B cell (primary cell): ENCODE measurements around the gene IFT27. TPM values are rescaled to one million over a fixed set of nuclear protein-coding genes. Genes with fewer than 3 reads are reported as not detected.
"Not testable (repeated sequence)": the region's sequence is repeated elsewhere in the genome, so short reads cannot be mapped to it uniquely, and the experiment has no call there.

ENCODE experiments used
- ATAC-seq: fragments of 200-7000 bp; cut with Tn5 transposase; one replicate; pipeline ENCODE4 v1.10.0; 2021; ENCODE audit warnings: low read depth, mild to moderate bottlenecking, moderate number of reproducible peaks, moderate library complexity
- CTCF ChIA-PET: fragments of 350-600 bp; sonication (Branson Sonifier 250); formaldehyde crosslinking; loops from one replicate; lab custom pipeline; 2021; ENCODE audit warnings: antibody characterized with exemption, inconsistent platforms; lab: Charles Lee
- POLR2A ChIA-PET: fragments of 350-600 bp; sonication (Branson Sonifier 250); formaldehyde crosslinking; loops from one replicate; lab custom pipeline; 2021; ENCODE audit warnings: antibody characterized with exemption; lab: Charles Lee
- DNase-seq: peaks from one replicate; pipeline ENCODE4 v3.0.0; 2013
- H2AFZ ChIP-seq: 2 replicates; pipeline ENCODE4 v1.6.1; 2012; ENCODE audit warnings: mild to moderate bottlenecking, low read depth, low read length; ENCODE audit not compliant: insufficient read depth, poor library complexity, severe bottlenecking
- H3K27ac ChIP-seq, 2 donors: 1 replicate in 1 of 2; 2 replicates in 1 of 2; pipeline ENCODE4 v1.5.1; 2012 to 2013; ENCODE audit warnings: low read length in 2 of 2, mild to moderate bottlenecking in 2 of 2, moderate library complexity in 1 of 2
- H3K27me3 ChIP-seq, 4 experiments: fragments of 200-600 bp in 1 of 4; sonication (generic) in 1 of 4; replicated peaks in 1 of 4; 1 replicate in 2 of 4; 2 replicates in 2 of 4; pipeline versions ENCODE4 v1.6.1 to v1.7.0; 2013 to 2016; ENCODE audit warnings: low read length in 3 of 4, mild to moderate bottlenecking in 2 of 4, mixed read lengths in 1 of 4, moderate library complexity in 1 of 4; ENCODE audit not compliant: insufficient read depth in 4 of 4, control insufficient read depth in 3 of 4; ENCODE audit errors: control extremely low read depth in 1 of 4
- H3K36me3 ChIP-seq, 2 experiments: replicated peaks in 1 of 2; 1 replicate in 1 of 2; 2 replicates in 1 of 2; pipeline versions ENCODE4 v1.6.1 to v1.7.1; 2013; ENCODE audit warnings: low read length in 1 of 2; ENCODE audit not compliant: insufficient read depth in 2 of 2, control insufficient read depth in 1 of 2; ENCODE audit errors: control extremely low read depth in 1 of 2, extremely low read depth in 1 of 2
- H3K4me1 ChIP-seq, 2 donors: fragments of 200-600 bp in 1 of 2; sonication (generic) in 1 of 2; 1 replicate in 1 of 2; 2 replicates in 1 of 2; pipeline versions ENCODE4 v1.5.1 to v1.6.1; 2013 to 2017; ENCODE audit warnings: low read length in 2 of 2; ENCODE audit not compliant: control insufficient read depth in 2 of 2, insufficient read depth in 2 of 2
- H3K4me2 ChIP-seq: replicated peaks from 2 replicates; pipeline ENCODE3; 2012; ENCODE audit warnings: mild to moderate bottlenecking, low read depth, low read length; ENCODE audit not compliant: poor library complexity, severe bottlenecking
- H3K4me3 ChIP-seq, 5 experiments: fragments of 200-600 bp in 1 of 5; sonication (generic) in 1 of 5; 1 replicate in 3 of 5; 2 replicates in 2 of 5; pipeline versions ENCODE4 v1.5.1 to v1.7.0; 2011 to 2016; ENCODE audit warnings: low read length in 4 of 5, mild to moderate bottlenecking in 4 of 5, low read depth in 2 of 5, control low read depth in 1 of 5, moderate library complexity in 1 of 5; ENCODE audit not compliant: insufficient read depth in 1 of 5; ENCODE audit errors: control extremely low read depth in 1 of 5, extremely low read depth in 1 of 5
- H3K79me2 ChIP-seq: fragments of 200-600 bp; sonication (generic); one replicate; pipeline ENCODE4 v1.6.0; 2016; ENCODE audit warnings: low read length; ENCODE audit not compliant: control insufficient read depth, insufficient read depth
- H3K9ac ChIP-seq: fragments of 200-600 bp; sonication (generic); 2 replicates; pipeline ENCODE4 v1.6.1; 2017; ENCODE audit warnings: mild to moderate bottlenecking, low read length, moderate library complexity
- H3K9me3 ChIP-seq, 3 donors: one replicate each; pipeline versions ENCODE4 v1.6.1 to v1.7.1; 2013; ENCODE audit warnings: low read length in 2 of 3; ENCODE audit not compliant: control insufficient read depth in 2 of 3, insufficient read depth in 1 of 3; ENCODE audit errors: control extremely low read depth in 1 of 3
- H4K20me1 ChIP-seq: 2 replicates; pipeline ENCODE4 v1.6.0; 2012; ENCODE audit warnings: mild to moderate bottlenecking, low read length; ENCODE audit not compliant: insufficient read depth, control insufficient read depth, poor library complexity, severe bottlenecking
- H3K27ac Mint-ChIP-seq: one replicate; pipeline ENCODE4 v1.8.0; 2021; ENCODE audit warnings: mixed read lengths
- H3K27me3 Mint-ChIP-seq: one replicate; pipeline ENCODE4 v1.8.0; 2021; ENCODE audit warnings: mixed read lengths
- H3K4me1 Mint-ChIP-seq: one replicate; pipeline ENCODE4 v1.8.0; 2021; ENCODE audit warnings: mixed read lengths
- H3K4me3 Mint-ChIP-seq: one replicate; pipeline ENCODE4 v1.8.0; 2021; ENCODE audit warnings: mixed read lengths
- H3K9me3 Mint-ChIP-seq: one replicate; pipeline ENCODE4 v1.8.0; 2022; ENCODE audit warnings: mixed read lengths; ENCODE audit not compliant: insufficient read depth
- EZH2 ChIP-seq: IDR thresholded peaks from 2 replicates; pipeline ENCODE4 v1.6.1; 2012; ENCODE audit warnings: borderline replicate concordance, low read depth, mild to moderate bottlenecking, moderate library complexity, low read length; ENCODE audit not compliant: insufficient read depth, poor library complexity, severe bottlenecking
- WGBS: methylation state at CpG from one replicate; pipeline ENCODE4 v1.1.5; 2013; ENCODE audit warnings: missing lambda C conversion rate; ENCODE audit not compliant: insufficient coverage; 5-methylcytosine and 5-hydroxymethylcytosine counted together
- intact Hi-C: fragments of 100-400 bp; cut with micrococcal nuclease; formaldehyde crosslinking; loops from one replicate; pipeline ENCODE4 v1.10.0; 2022
- polyA plus RNA-seq: library from polyadenylated mRNA; depleted of rRNA; stranded (reverse); fragments of >200 nt; gene quantifications from 2 replicates; pipeline ENCODE4 v1.2.3, GENCODE V29; 2012
- total RNA-seq, 2 donors: library from RNA; stranded (reverse); fragments of 120-200 nt in 1 of 2; gene quantifications; 1 replicate in 1 of 2; 2 replicates in 1 of 2; pipeline versions ENCODE4 v1.2.3 to v1.2.4, GENCODE V29; 2013 to 2022
- TF ChIP-seq, protein P1 (sequence below): fragments of 200-600 bp; IDR thresholded peaks from one replicate; pipeline ENCODE4 v1.8.0; 2022; ENCODE audit warnings: antibody characterized with exemption, mild to moderate bottlenecking

Gene IFT27
- total and polyA plus RNA-seq, 2 donors (not counting 1 experiment from before 2014, with no cell fraction given) = 17.1 to 42.8 TPM

DNA sequence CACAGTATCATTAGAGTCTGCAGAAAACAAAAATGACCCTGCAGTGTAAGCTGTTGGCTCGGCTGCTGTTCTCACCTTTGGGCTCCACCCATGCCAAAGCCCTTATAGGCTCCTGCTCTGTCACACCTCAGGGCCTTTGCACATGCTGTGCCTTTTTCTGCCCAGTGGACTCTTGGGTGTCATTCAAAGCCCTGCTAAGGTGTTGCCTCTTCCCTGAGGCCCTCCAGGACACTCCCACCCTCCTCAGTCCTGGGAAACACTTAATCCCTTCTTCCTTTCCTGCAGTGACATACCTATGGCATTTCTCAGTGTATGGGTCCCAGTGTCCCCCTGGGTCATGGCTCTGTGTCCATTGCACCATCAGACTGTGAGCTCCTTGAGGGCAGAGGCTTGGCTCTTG is 43.3 kb downstream of the IFT27 start:
- Histone ChIP-seq H3K4me3 (no peak overlapping the region), H3K36me3 (no peaks in the 10 kb centered on the region), H3K4me1 (no peaks in the 10 kb centered on the region), H3K79me2 (no peaks in the 10 kb centered on the region), H3K9me3 (peaks cover 0 to 9% (median 0%) of the 10 kb centered on the region in 3 donors), H3K27ac (no peak overlapping the region), H2AFZ (no peak overlapping the region), H3K9ac (no peak overlapping the region), H3K27me3 (peaks cover 0 to 11% (median 3%) of the 10 kb centered on the region in 4 experiments), H4K20me1 (no peaks in the 10 kb centered on the region), H3K4me2 (no peak overlapping the region)
- H3K9me3 Mint-ChIP-seq = no peaks in the 10 kb centered on the region
- H3K4me3 Mint-ChIP-seq = no peak overlapping the region
- intact Hi-C loops = no loop called here
- TF ChIP-seq, protein P1, sequence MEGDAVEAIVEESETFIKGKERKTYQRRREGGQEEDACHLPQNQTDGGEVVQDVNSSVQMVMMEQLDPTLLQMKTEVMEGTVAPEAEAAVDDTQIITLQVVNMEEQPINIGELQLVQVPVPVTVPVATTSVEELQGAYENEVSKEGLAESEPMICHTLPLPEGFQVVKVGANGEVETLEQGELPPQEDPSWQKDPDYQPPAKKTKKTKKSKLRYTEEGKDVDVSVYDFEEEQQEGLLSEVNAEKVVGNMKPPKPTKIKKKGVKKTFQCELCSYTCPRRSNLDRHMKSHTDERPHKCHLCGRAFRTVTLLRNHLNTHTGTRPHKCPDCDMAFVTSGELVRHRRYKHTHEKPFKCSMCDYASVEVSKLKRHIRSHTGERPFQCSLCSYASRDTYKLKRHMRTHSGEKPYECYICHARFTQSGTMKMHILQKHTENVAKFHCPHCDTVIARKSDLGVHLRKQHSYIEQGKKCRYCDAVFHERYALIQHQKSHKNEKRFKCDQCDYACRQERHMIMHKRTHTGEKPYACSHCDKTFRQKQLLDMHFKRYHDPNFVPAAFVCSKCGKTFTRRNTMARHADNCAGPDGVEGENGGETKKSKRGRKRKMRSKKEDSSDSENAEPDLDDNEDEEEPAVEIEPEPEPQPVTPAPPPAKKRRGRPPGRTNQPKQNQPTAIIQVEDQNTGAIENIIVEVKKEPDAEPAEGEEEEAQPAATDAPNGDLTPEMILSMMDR = no peak
- TF ChIP-seq EZH2 = no peak
- DNase-seq (no peak), ATAC-seq (no peak)
- POLR2A ChIA-PET = no interaction called here
- CTCF ChIA-PET = no interaction called here
- peaks cover 62% of the 10 kb centered on the region for H3K27me3 Mint-ChIP-seq
- 86% methylated on average over 1 of the region's 1 CpG for WGBS
- no peaks in the 10 kb centered on the region for H3K4me1 Mint-ChIP-seq
- no peak overlapping the region for H3K27ac Mint-ChIP-seq

DNA sequence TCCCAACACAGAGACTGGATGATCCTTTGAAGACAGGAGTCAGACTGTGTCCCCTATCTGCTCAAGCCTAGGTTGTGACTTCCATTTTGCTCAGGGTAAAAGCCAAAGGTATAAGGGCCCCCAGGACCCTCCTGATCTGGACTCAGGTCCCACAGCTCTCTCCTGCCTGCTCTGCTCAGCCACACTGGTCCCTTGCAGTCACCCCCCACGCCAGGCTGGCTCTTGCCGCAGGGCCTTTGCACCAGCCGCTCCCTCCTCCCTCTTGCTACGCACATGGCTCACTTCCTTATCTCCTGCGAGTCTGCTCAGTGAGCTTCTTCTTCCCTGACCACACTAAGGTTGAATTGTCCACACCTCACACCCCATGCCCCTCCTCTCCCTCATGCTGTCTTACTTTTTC is 44.0 kb downstream of the IFT27 start:
- ChIA-PET POLR2A (no interaction called here), CTCF (no interaction called here)
- no peak overlapping the region for H3K27ac ChIP-seq
- ATAC-seq (no peak), DNase-seq (no peak)
- H3K4me2 ChIP-seq = no peak overlapping the region
- H3K27ac Mint-ChIP-seq = no peak overlapping the region
- H3K79me2 ChIP-seq = no peaks in the 10 kb centered on the region
- H3K4me1 Mint-ChIP-seq = no peaks in the 10 kb centered on the region
- H3K36me3 ChIP-seq = no peaks in the 10 kb centered on the region
- intact Hi-C loops = no loop called here
- no peak overlapping the region for H3K4me3 ChIP-seq
- no peak for TF ChIP-seq EZH2
- TF ChIP-seq, protein P1 = no peak
- H3K4me1 ChIP-seq = no peaks in the 10 kb centered on the region
- no peaks in the 10 kb centered on the region for H3K9me3 Mint-ChIP-seq
- H2AFZ ChIP-seq = no peak overlapping the region
- peaks cover 0 to 9% (median 3%) of the 10 kb centered on the region in 4 experiments for H3K27me3 ChIP-seq
- H4K20me1 ChIP-seq = no peaks in the 10 kb centered on the region
- H3K4me3 Mint-ChIP-seq = no peak overlapping the region
- no peak overlapping the region for H3K9ac ChIP-seq
- H3K9me3 ChIP-seq = peaks cover 0 to 9% (median 0%) of the 10 kb centered on the region in 3 donors
- peaks cover 57% of the 10 kb centered on the region for H3K27me3 Mint-ChIP-seq
- WGBS = 85% methylated on average over 5 of the region's 5 CpGs

DNA sequence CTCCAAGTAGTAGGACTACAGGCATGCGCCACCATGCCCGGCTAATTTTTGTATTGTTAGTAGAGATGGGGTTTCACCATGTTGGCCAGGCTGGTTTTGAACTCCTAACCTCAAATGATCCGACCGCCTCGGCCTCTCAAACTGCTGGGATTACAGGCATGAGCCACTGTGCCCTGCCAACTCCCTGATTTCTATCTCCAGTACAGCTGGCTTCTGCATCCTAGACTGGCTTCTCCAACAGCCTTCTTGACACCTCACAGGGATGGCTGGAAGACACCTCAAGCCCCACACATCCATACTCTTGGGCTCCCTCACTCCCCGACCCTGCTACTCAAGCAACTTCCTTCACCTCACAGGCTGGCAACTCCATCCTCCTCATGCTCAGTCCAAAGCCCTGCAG is 44.6 kb downstream of the IFT27 start:
- WGBS = 93% methylated on average over 6 of the region's 6 CpGs
- not testable (repeated sequence) for H3K36me3 ChIP-seq

More for the DNA sequence above, 44.6 kb downstream of the IFT27 start:
- ATAC-seq, DNase-seq, H3K27me3 ChIP-seq, H4K20me1 ChIP-seq, H3K9me3 ChIP-seq, H3K27ac ChIP-seq, intact Hi-C loops, POLR2A ChIA-PET, H3K4me2 ChIP-seq, H3K4me3 Mint-ChIP-seq, H3K79me2 ChIP-seq, H3K4me3 ChIP-seq, H2AFZ ChIP-seq, H3K27ac Mint-ChIP-seq, H3K9me3 Mint-ChIP-seq, H3K4me1 ChIP-seq, H3K4me1 Mint-ChIP-seq, CTCF ChIA-PET, H3K9ac ChIP-seq: not testable (repeated sequence)
- peaks cover 54% of the 10 kb centered on the region for H3K27me3 Mint-ChIP-seq
